HEK293 (cell line): ENCODE data around the gene TEAD3.

ENCODE experiments used
- CTCF ChIP-seq: fragments of 450-650 bp; formaldehyde crosslinking; IDR thresholded peaks from 2 replicates; pipeline ENCODE4 v1.5.1; 2016; ENCODE audit warnings: missing biosample characterization, missing genetic modification characterization
- PATZ1 ChIP-seq: fragments of 450-650 bp; formaldehyde crosslinking; IDR thresholded peaks from 2 replicates; pipeline ENCODE4 v1.5.1; 2016; ENCODE audit warnings: missing biosample characterization, missing genetic modification characterization
- ZBTB7A ChIP-seq: fragments of 450-650 bp; formaldehyde crosslinking; IDR thresholded peaks from 2 replicates; pipeline ENCODE4 v1.5.1; 2016; ENCODE audit warnings: low read depth, missing biosample characterization, missing genetic modification characterization
- ZNF274 ChIP-seq, 2 experiments: fragments of 200-500 bp in 1 of 2; fragments of 450-650 bp in 1 of 2; sonication (Bioruptor generic) in 1 of 2; formaldehyde crosslinking in 1 of 2; IDR thresholded peaks; 2 replicates each; pipeline versions ENCODE4 v1.5.1 to v1.6.1; 2014 to 2016; ENCODE audit warnings: borderline replicate concordance in 1 of 2, inconsistent platforms in 1 of 2, low read length in 1 of 2, missing biosample characterization in 1 of 2, missing genetic modification characterization in 1 of 2
- ZNF335 ChIP-seq: fragments of 450-650 bp; formaldehyde crosslinking; conservative IDR thresholded peaks from 2 replicates; pipeline ENCODE4 v1.5.1; 2016; ENCODE audit warnings: missing biosample characterization, missing genetic modification characterization
- ZNF768 ChIP-seq: fragments of 450-650 bp; formaldehyde crosslinking; IDR thresholded peaks from 2 replicates; pipeline ENCODE4 v1.5.1; 2018; ENCODE audit warnings: missing biosample characterization, mild to moderate bottlenecking, missing genetic modification characterization
- ZNF830 ChIP-seq: fragments of 450-650 bp; IDR thresholded peaks from 2 replicates; pipeline ENCODE4 v1.5.0; 2018; ENCODE audit warnings: missing biosample characterization, missing genetic modification characterization, low read depth, mild to moderate bottlenecking, moderate library complexity
- ZSCAN5A ChIP-seq: fragments of 450-650 bp; formaldehyde crosslinking; IDR thresholded peaks from 2 replicates; pipeline ENCODE4 v1.5.1; 2016; ENCODE audit warnings: missing biosample characterization, missing genetic modification characterization
- TF ChIP-seq, protein P1 (sequence below): fragments of 450-650 bp; formaldehyde crosslinking; IDR thresholded peaks from 2 replicates; pipeline ENCODE4; 2016; ENCODE audit warnings: missing biosample characterization, missing genetic modification characterization
- TF ChIP-seq, protein P2 (sequence below): fragments of 450-650 bp; formaldehyde crosslinking; conservative IDR thresholded peaks from 2 replicates; pipeline ENCODE4 v1.5.1; 2016; ENCODE audit warnings: low read depth, missing biosample characterization, missing genetic modification characterization

DNA sequence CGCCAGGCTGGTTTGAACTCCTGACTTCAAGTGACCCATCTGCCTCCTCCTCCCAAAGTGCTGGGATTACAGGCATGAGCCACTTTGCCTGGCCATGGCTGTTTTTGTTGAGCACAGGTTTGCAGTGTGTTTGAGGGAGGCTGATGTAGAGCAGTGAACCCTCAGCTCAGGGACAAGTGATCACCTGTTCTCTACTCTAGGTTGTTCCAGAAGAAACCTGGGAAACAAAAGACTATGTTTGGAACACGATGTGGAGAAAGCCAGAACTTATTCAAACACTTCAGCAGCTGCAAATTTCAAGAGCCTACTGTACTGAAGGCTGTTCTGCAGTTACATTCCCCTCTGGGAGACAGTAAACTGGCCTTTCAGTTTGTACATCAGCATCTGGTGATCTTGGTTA lies 11.1 kb upstream of the TEAD3 start:
- TF ChIP-seq, protein P1, sequence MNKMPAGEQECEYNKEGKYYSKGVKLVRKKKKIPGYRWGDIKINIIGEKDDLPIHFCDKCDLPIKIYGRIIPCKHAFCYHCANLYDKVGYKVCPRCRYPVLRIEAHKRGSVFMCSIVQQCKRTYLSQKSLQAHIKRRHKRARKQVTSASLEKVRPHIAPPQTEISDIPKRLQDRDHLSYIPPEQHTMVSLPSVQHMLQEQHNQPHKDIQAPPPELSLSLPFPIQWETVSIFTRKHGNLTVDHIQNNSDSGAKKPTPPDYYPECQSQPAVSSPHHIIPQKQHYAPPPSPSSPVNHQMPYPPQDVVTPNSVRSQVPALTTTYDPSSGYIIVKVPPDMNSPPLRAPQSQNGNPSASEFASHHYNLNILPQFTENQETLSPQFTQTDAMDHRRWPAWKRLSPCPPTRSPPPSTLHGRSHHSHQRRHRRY: no peak
- TF ChIP-seq, protein P2, sequence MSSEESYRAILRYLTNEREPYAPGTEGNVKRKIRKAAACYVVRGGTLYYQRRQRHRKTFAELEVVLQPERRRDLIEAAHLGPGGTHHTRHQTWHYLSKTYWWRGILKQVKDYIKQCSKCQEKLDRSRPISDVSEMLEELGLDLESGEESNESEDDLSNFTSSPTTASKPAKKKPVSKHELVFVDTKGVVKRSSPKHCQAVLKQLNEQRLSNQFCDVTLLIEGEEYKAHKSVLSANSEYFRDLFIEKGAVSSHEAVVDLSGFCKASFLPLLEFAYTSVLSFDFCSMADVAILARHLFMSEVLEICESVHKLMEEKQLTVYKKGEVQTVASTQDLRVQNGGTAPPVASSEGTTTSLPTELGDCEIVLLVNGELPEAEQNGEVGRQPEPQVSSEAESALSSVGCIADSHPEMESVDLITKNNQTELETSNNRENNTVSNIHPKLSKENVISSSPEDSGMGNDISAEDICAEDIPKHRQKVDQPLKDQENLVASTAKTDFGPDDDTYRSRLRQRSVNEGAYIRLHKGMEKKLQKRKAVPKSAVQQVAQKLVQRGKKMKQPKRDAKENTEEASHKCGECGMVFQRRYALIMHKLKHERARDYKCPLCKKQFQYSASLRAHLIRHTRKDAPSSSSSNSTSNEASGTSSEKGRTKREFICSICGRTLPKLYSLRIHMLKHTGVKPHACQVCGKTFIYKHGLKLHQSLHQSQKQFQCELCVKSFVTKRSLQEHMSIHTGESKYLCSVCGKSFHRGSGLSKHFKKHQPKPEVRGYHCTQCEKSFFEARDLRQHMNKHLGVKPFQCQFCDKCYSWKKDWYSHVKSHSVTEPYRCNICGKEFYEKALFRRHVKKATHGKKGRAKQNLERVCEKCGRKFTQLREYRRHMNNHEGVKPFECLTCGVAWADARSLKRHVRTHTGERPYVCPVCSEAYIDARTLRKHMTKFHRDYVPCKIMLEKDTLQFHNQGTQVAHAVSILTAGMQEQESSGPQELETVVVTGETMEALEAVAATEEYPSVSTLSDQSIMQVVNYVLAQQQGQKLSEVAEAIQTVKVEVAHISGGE: no peak
- TF ChIP-seq ZBTB7A (tag by site-specific recombination): no peak
- TF ChIP-seq PATZ1 (tag by site-specific recombination): no peak
- no peak for TF ChIP-seq ZNF830 (tag by site-specific recombination)
- TF ChIP-seq ZNF335 (tag by site-specific recombination): no peak
- TF ChIP-seq ZNF768: no peak
- no peak for TF ChIP-seq CTCF (tag by site-specific recombination)
- no peak for TF ChIP-seq ZNF274 (IDR thresholded peaks at IDR 0.05; ENCODE audit: low read length)
- TF ChIP-seq ZNF274 (tag by site-specific recombination; IDR thresholded peaks at IDR 0.05; ENCODE audit: borderline replicate concordance): no peak
- no peak for TF ChIP-seq ZSCAN5A
